Caki2 (cell line): Measurements from ENCODE around the gene MRPS12. TPM values are rescaled to one million over a fixed set of nuclear protein-coding genes. Genes with fewer than 3 reads are reported as not detected.
"Not testable (repeated sequence)": the region's sequence is repeated elsewhere in the genome, so short reads cannot be mapped to it uniquely, and the experiment has no call there.

Source experiments
- DNase-seq: peaks from one replicate; pipeline ENCODE4 v3.0.0-alpha.2; 2015; ENCODE audit warnings: low read depth
- in situ Hi-C: cut with HindIII; loops from 2 replicates; pipeline ENCODE4 v1.10.0; 2016; ENCODE audit warnings: low sequenced_read_pairs, low pct_unique_long_range_greater_than_20kb, mixed read lengths
- total RNA-seq: library from RNA; depleted of rRNA; stranded (reverse); fragments of >200 nt; shearing (Covaris generic); gene quantifications from 2 replicates; pipeline ENCODE4 v1.2.3, GENCODE V29; 2014; ENCODE audit warnings: low replicate concordance; rRNA removed

Gene MRPS12
- total RNA-seq, 1 experiment from 2014 or later, result 184 TPM

GRCh38 chr19:38958301-38958700, 27.6 kb downstream of the MRPS12 start:
- DNase-seq, result no peak
- in situ Hi-C loops, result no loop called here

GRCh38 chr19:38959618-38960017, 28.9 kb downstream of the MRPS12 start:
- in situ Hi-C loops, result no loop called here

GRCh38 chr19:38964738-38965137, 34.0 kb downstream of the MRPS12 start:
- in situ Hi-C loops, result no loop called here
- DNase-seq, result no peak

More at GRCh38 chr19:38959618-38960017, 28.9 kb downstream of the MRPS12 start:
- DNase-seq, result no peak

- in situ Hi-C loops, DNase-seq: not testable (repeated sequence)
These were observed 35.4 kb downstream of the MRPS12 start for GRCh38 chr19:38966149-38966548.

GRCh38 chr19:38970664-38971532, 40.2 kb downstream of the MRPS12 start:
- in situ Hi-C loops, result no loop called here
- no peak for DNase-seq

GRCh38 chr19:38971672-38972071, 40.9 kb downstream of the MRPS12 start:
- DNase-seq, result no peak
- in situ Hi-C loops, result no loop called here

GRCh38 chr19:38974624-38975213, 44.0 kb downstream of the MRPS12 start:
- no peak for DNase-seq
- in situ Hi-C loops, result no loop called here

GRCh38 chr19:38975214-38975860, 44.6 kb downstream of the MRPS12 start, which contains the start of gene FBXO17:
TSS of gene FBXO17 (minus strand) at chr19:38975742. CDS start at chr19:38950319, 25,423 bp downstream.
- DNase-seq, result peak; percentile 89
- in situ Hi-C loops, result no loop called here

- in situ Hi-C loops, result no loop called here
- peak; percentile 85 for DNase-seq
These were observed 45.1 kb downstream of the MRPS12 start for GRCh38 chr19:38975861-38976271.

- DNase-seq, result no peak
- in situ Hi-C loops, result no loop called here
These were observed 46.9 kb downstream of the MRPS12 start for GRCh38 chr19:38977445-38978325.

- in situ Hi-C loops, result no loop called here
- no peak for DNase-seq
These were observed 47.6 kb downstream of the MRPS12 start for GRCh38 chr19:38978326-38978689.

- in situ Hi-C loops, result no loop called here
- no peak for DNase-seq
These were observed 49.1 kb downstream of the MRPS12 start for GRCh38 chr19:38979812-38980211.

- DNase-seq, result peak; percentile 27
- in situ Hi-C loops, result no loop called here
These were observed 50.0 kb downstream of the MRPS12 start for GRCh38 chr19:38980583-38981374.

Other genes with a start within 250 kb of the MRPS12 start
- gene CAPN12, start 186.5 kb upstream of the MRPS12 start, total RNA-seq, result 0.46 and 2.3 TPM in 2 replicates
- gene LGALS7, start 157.4 kb upstream of the MRPS12 start, total RNA-seq, result not detected in 2 replicates
- not detected in 2 replicates for gene LGALS7B, start 141.7 kb upstream of the MRPS12 start, total RNA-seq
- gene LGALS4, start 118.0 kb upstream of the MRPS12 start, total RNA-seq, result not detected in 2 replicates
- 241 and 276 TPM in 2 replicates for gene ECH1, start 99.2 kb upstream of the MRPS12 start, total RNA-seq
- 501 and 509 TPM in 2 replicates for gene HNRNPL, start 81.0 kb upstream of the MRPS12 start, total RNA-seq
- gene RINL, start 52.7 kb upstream of the MRPS12 start, total RNA-seq, result 9.9 and 12.6 TPM in 2 replicates
- gene SIRT2, start 31.3 kb upstream of the MRPS12 start, total RNA-seq, result 53.9 and 58.1 TPM in 2 replicates
- 48.3 and 50.3 TPM in 2 replicates for gene NFKBIB, start 31.0 kb upstream of the MRPS12 start, total RNA-seq
- 1.0 TPM in 1 of 2 replicates, not detected in the other for gene CCER2, start 18.8 kb upstream of the MRPS12 start, total RNA-seq
- 46.3 and 77.4 TPM in 2 replicates for gene SARS2, start 181 bp upstream of the MRPS12 start, total RNA-seq
- gene FBXO17, start 44.8 kb downstream of the MRPS12 start, total RNA-seq, result 129 and 142 TPM in 2 replicates
- gene FBXO27, start 101.6 kb downstream of the MRPS12 start, total RNA-seq, result 28.1 and 50.7 TPM in 2 replicates
- gene ACP7, start 153.4 kb downstream of the MRPS12 start, total RNA-seq, result not detected in 2 replicates
- gene PAK4, start 194.8 kb downstream of the MRPS12 start, total RNA-seq, result 23.1 and 28.0 TPM in 2 replicates